HG03354 (cell line): ENCODE results near the gene CFAP299.
"Not testable (repeated sequence)": the region's sequence is repeated elsewhere in the genome, so short reads cannot be mapped to it uniquely, and the experiment has no call there.

Experiments used
- ATAC-seq: cut with Tn5 transposase; IDR thresholded peaks from one replicate; pipeline ENCODE4 v1.9.1; 2021; ENCODE audit warnings: mild to moderate bottlenecking; ENCODE audit not compliant: unreplicated experiment, poor library complexity, severe bottlenecking

The CFAP299 gene

GRCh38 chr4:80335554-80336358 lies at the start of gene CFAP299:
Gene CFAP299, plus strand, starts transcription at chr4:80335730.
- ATAC-seq: peak; percentile 98

- ATAC-seq: no peak
Observed at GRCh38 chr4:80286451-80286850, 49.1 kb upstream of the CFAP299 start.

GRCh38 chr4:80290665-80291064 lies 44.9 kb upstream of the CFAP299 start:
- ATAC-seq: not testable (repeated sequence)

GRCh38 chr4:80294206-80294605 lies 41.3 kb upstream of the CFAP299 start:
- no peak for ATAC-seq

GRCh38 chr4:80295336-80295735 lies 40.2 kb upstream of the CFAP299 start:
- no peak for ATAC-seq

GRCh38 chr4:80295826-80296225 lies 39.7 kb upstream of the CFAP299 start:
- ATAC-seq: no peak

- no peak for ATAC-seq
Observed at GRCh38 chr4:80301884-80302283, 33.6 kb upstream of the CFAP299 start.

GRCh38 chr4:80302616-80303223 lies 32.8 kb upstream of the CFAP299 start:
- ATAC-seq: no peak

GRCh38 chr4:80305466-80305865 lies 30.1 kb upstream of the CFAP299 start:
- no peak for ATAC-seq

- ATAC-seq: no peak
Observed at GRCh38 chr4:80306260-80306659, 29.3 kb upstream of the CFAP299 start.

GRCh38 chr4:80307183-80307735 lies 28.3 kb upstream of the CFAP299 start:
- ATAC-seq: no peak

- no peak for ATAC-seq
Observed at GRCh38 chr4:80307774-80308465, 27.6 kb upstream of the CFAP299 start.

GRCh38 chr4:80308466-80308822 lies 27.1 kb upstream of the CFAP299 start:
- no peak for ATAC-seq

- no peak for ATAC-seq
Observed at GRCh38 chr4:80309294-80310004, 26.1 kb upstream of the CFAP299 start.

GRCh38 chr4:80311130-80311529 lies 24.4 kb upstream of the CFAP299 start:
- ATAC-seq: no peak

GRCh38 chr4:80312124-80312523 lies 23.4 kb upstream of the CFAP299 start:
- no peak for ATAC-seq

- no peak for ATAC-seq
Observed at GRCh38 chr4:80313627-80314026, 21.9 kb upstream of the CFAP299 start.

- not testable (repeated sequence) for ATAC-seq
Observed at GRCh38 chr4:80315848-80316247, 19.7 kb upstream of the CFAP299 start.

GRCh38 chr4:80321341-80321740 lies 14.2 kb upstream of the CFAP299 start:
- no peak for ATAC-seq

GRCh38 chr4:80321776-80322175 lies 13.8 kb upstream of the CFAP299 start:
- no peak for ATAC-seq
